H9 (cell line): ENCODE measurements around the gene NAPB. TPM values are rescaled to one million over a fixed set of nuclear protein-coding genes. Genes with fewer than 3 reads are reported as not detected.

Experiments used
- DNase-seq: peaks from one replicate; pipeline ENCODE4 v3.0.0-alpha.2; 2017
- H2AFZ ChIP-seq: one replicate; pipeline ENCODE4 v1.6.1; 2013; ENCODE audit warnings: mild to moderate bottlenecking, low read length, control low read depth, moderate library complexity
- H2AK5ac ChIP-seq: 2 replicates; pipeline ENCODE4 v1.6.1; 2013; ENCODE audit warnings: low read length, control low read depth, mixed read lengths; ENCODE audit not compliant: insufficient read length
- H2BK120ac ChIP-seq: one replicate; pipeline ENCODE4 v1.6.1; 2013; ENCODE audit warnings: low read depth, mild to moderate bottlenecking, low read length, control low read depth, inconsistent platforms; ENCODE audit not compliant: poor library complexity, severe bottlenecking
- H2BK12ac ChIP-seq: 2 replicates; pipeline ENCODE4 v1.6.1; 2013; ENCODE audit warnings: low read length, control low read depth, mixed read lengths, low read depth; ENCODE audit not compliant: insufficient read length
- H2BK15ac ChIP-seq: 2 replicates; pipeline ENCODE4 v1.6.1; 2013; ENCODE audit warnings: low read depth, low read length, control low read depth
- H2BK20ac ChIP-seq: one replicate; pipeline ENCODE4 v1.6.1; 2013; ENCODE audit warnings: low read depth, mild to moderate bottlenecking, low read length, control low read depth, inconsistent platforms; ENCODE audit not compliant: poor library complexity, severe bottlenecking
- H2BK5ac ChIP-seq: 2 replicates; pipeline ENCODE4 v1.6.1; 2013; ENCODE audit warnings: low read length, control low read depth, mixed read lengths; ENCODE audit not compliant: insufficient read length
- H3K14ac ChIP-seq: 2 replicates; pipeline ENCODE4 v1.6.1; 2013; ENCODE audit warnings: low read length, control low read depth; ENCODE audit not compliant: insufficient read depth
- H3K18ac ChIP-seq: 2 replicates; pipeline ENCODE4 v1.6.1; 2013; ENCODE audit warnings: low read depth, mild to moderate bottlenecking, mixed read lengths, low read length, control low read depth; ENCODE audit not compliant: insufficient read length
- H3K23ac ChIP-seq: 2 replicates; pipeline ENCODE4 v1.6.1; 2013; ENCODE audit warnings: low read length, control low read depth, mixed read lengths, low read depth; ENCODE audit not compliant: insufficient read length
- H3K23me2 ChIP-seq: 2 replicates; pipeline ENCODE4 v1.6.1; 2013; ENCODE audit warnings: low read depth, mild to moderate bottlenecking, mixed read lengths, low read length, control low read depth; ENCODE audit not compliant: insufficient read length, poor library complexity, severe bottlenecking
- H3K27ac ChIP-seq: 2 replicates; pipeline ENCODE4 v1.5.1; 2013; ENCODE audit warnings: low read length, control low read depth, mixed read lengths, low read depth; ENCODE audit not compliant: insufficient read length
- H3K27me3 ChIP-seq: 2 replicates; pipeline ENCODE4 v1.6.1; 2013; ENCODE audit warnings: low read length, control low read depth, inconsistent platforms; ENCODE audit not compliant: insufficient read depth
- H3K4ac ChIP-seq: 2 replicates; pipeline ENCODE4 v1.6.1; 2013; ENCODE audit warnings: low read depth, mild to moderate bottlenecking, control low read depth, inconsistent platforms, low read length, moderate library complexity
- H3K4me1 ChIP-seq: 2 replicates; pipeline ENCODE4 v1.6.1; 2013; ENCODE audit warnings: low read length, control low read depth, inconsistent platforms; ENCODE audit not compliant: insufficient read depth
- H3K4me2 ChIP-seq: 2 replicates; pipeline ENCODE4 v1.6.1; 2013; ENCODE audit warnings: low read length, control low read depth, mixed read lengths; ENCODE audit not compliant: insufficient read length, insufficient read depth
- H3K56ac ChIP-seq: 2 replicates; pipeline ENCODE4 v1.6.1; 2013; ENCODE audit warnings: low read depth, mild to moderate bottlenecking, mixed read lengths, low read length, control low read depth; ENCODE audit not compliant: insufficient read length
- H3K79me1 ChIP-seq: 2 replicates; pipeline ENCODE4 v1.6.1; 2013; ENCODE audit warnings: low read depth, mild to moderate bottlenecking, moderate library complexity, low read length, control low read depth, inconsistent platforms; ENCODE audit not compliant: insufficient read depth, poor library complexity, severe bottlenecking
- H3K79me2 ChIP-seq: 2 replicates; pipeline ENCODE4 v1.6.1; 2013; ENCODE audit warnings: low read length, control low read depth, inconsistent platforms; ENCODE audit not compliant: insufficient read depth
- H3K9ac ChIP-seq: 2 replicates; pipeline ENCODE4 v1.6.1; 2013; ENCODE audit warnings: low read length, control low read depth, mixed read lengths; ENCODE audit not compliant: insufficient read length; ENCODE audit errors: extremely low read depth
- H3K9me3 ChIP-seq: one replicate; pipeline ENCODE4 v1.6.1; 2013; ENCODE audit warnings: low read depth, low read length, inconsistent platforms; ENCODE audit not compliant: control insufficient read depth
- H3T11ph ChIP-seq: one replicate; pipeline ENCODE4 v1.6.1; 2013; ENCODE audit warnings: mild to moderate bottlenecking, low read length, control low read depth, inconsistent platforms
- H4K20me1 ChIP-seq: one replicate; pipeline ENCODE4 v1.6.1; 2013; ENCODE audit not compliant: control insufficient read depth, insufficient read length, insufficient read depth
- H4K5ac ChIP-seq: 2 replicates; pipeline ENCODE4 v1.6.1; 2013; ENCODE audit warnings: low read depth, mild to moderate bottlenecking, mixed read lengths, low read length, control low read depth; ENCODE audit not compliant: insufficient read length
- H4K8ac ChIP-seq: replicated peaks from 2 replicates; pipeline ENCODE4 v1.6.1; 2013; ENCODE audit warnings: low read length, control low read depth, mixed read lengths, low read depth; ENCODE audit not compliant: insufficient read length
- H4K91ac ChIP-seq: 2 replicates; pipeline ENCODE4 v1.6.1; 2013; ENCODE audit warnings: low read depth, mild to moderate bottlenecking, moderate library complexity, mixed read lengths, low read length, control low read depth; ENCODE audit not compliant: insufficient read length
- H3K27ac Mint-ChIP-seq, 3 experiments: 2 replicates in 2 of 3; 3 replicates in 1 of 3; pipeline ENCODE4 v1.8.0; 2020 to 2021; ENCODE audit warnings: mixed read lengths in 3 of 3, mild to moderate bottlenecking in 1 of 3, moderate library complexity in 1 of 3
- H3K27me3 Mint-ChIP-seq: 2 replicates; pipeline ENCODE4 v1.8.0; 2021; ENCODE audit warnings: low read depth, mild to moderate bottlenecking, moderate library complexity, mixed read lengths
- H3K36me3 Mint-ChIP-seq, 3 experiments: 2 replicates in 2 of 3; 3 replicates in 1 of 3; pipeline ENCODE4 v1.8.0; 2020 to 2021; ENCODE audit warnings: low read depth in 3 of 3, mixed read lengths in 3 of 3; ENCODE audit not compliant: insufficient read depth in 1 of 3
- H3K4me1 Mint-ChIP-seq, 2 experiments: 2 replicates each; pipeline ENCODE4 v1.8.0; 2020; ENCODE audit warnings: mixed read lengths in 2 of 2
- H3K4me3 Mint-ChIP-seq, 2 experiments: 2 replicates in 1 of 2; 3 replicates in 1 of 2; pipeline ENCODE4 v1.8.0; 2020 to 2021; ENCODE audit warnings: mild to moderate bottlenecking in 2 of 2, mixed read lengths in 2 of 2, moderate library complexity in 1 of 2
- H3K9me3 Mint-ChIP-seq, 2 experiments: 2 replicates in 1 of 2; 3 replicates in 1 of 2; pipeline ENCODE4 v1.8.0; 2020; ENCODE audit warnings: mild to moderate bottlenecking in 2 of 2, mixed read lengths in 2 of 2, moderate library complexity in 1 of 2
- CTCF ChIP-seq: fragments of 200-600 bp; sonication (generic); conservative IDR thresholded peaks from 3 replicates; pipeline ENCODE4 v1.8.0; 2021; ENCODE audit warnings: antibody characterized with exemption, mild to moderate bottlenecking
- WGBS: extraction: QIAGEN DNeasy Blood & Tissue Kit; methylation state at CpG from one replicate; pipeline ENCODE4 v1.1.7; 2013; ENCODE audit warnings: missing lambda C conversion rate, low lambda C conversion rate, mixed read lengths; ENCODE audit not compliant: insufficient read length; ENCODE audit errors: extremely low coverage; 5-methylcytosine and 5-hydroxymethylcytosine counted together
- total RNA-seq: library from RNA; stranded (reverse); gene quantifications from 2 replicates; pipeline ENCODE4 v1.2.1, GENCODE V29; 2021

Gene NAPB
- total RNA-seq, 1 experiment from 2014 or later = 10.4 TPM

GRCh38 chr20:23414526-23415188 lies 6.6 kb downstream of the NAPB start:
- no peak overlapping the region for H2BK20ac ChIP-seq
- no peak overlapping the region for H3K4ac ChIP-seq
- H3K79me2 ChIP-seq = peaks cover 15% of the 10 kb centered on the region; the same call in 1 of the 2 replicates
- no peak overlapping the region for H3K23ac ChIP-seq
- Mint-ChIP-seq H3K4me3 (no peak overlapping the region), H3K27ac (no peak overlapping the region; a peak in 1 of 7 replicates), H3K27me3 (no peaks in the 10 kb centered on the region), H3K9me3 (no peaks in the 10 kb centered on the region), H3K36me3 (peaks cover 0 to 6% (median 0%) of the 10 kb centered on the region in 3 experiments; a peak in 2 of 7 replicates), H3K4me1 (peaks cover 16 to 26% of the 10 kb centered on the region in 2 experiments)
- no peaks in the 10 kb centered on the region for H4K20me1 ChIP-seq
- no peak overlapping the region for H2BK120ac ChIP-seq
- no peak overlapping the region for H2BK15ac ChIP-seq
- H4K8ac ChIP-seq = no peak overlapping the region
- no peaks in the 10 kb centered on the region for H3K27me3 ChIP-seq
- H3K9me3 ChIP-seq = no peaks in the 10 kb centered on the region
- H3K4me1 ChIP-seq = no peaks in the 10 kb centered on the region; the same call in 1 of the 2 replicates
- no peak overlapping the region for H2AK5ac ChIP-seq
- WGBS = no CpG with 5 or more reads among the region's 1 CpG
- peaks cover 8% of the 10 kb centered on the region for H3K79me1 ChIP-seq
- H2BK12ac ChIP-seq = no peak overlapping the region
- H3K9ac ChIP-seq = no peak overlapping the region
- TF ChIP-seq CTCF = no peak
- no peaks in the 10 kb centered on the region for H3K23me2 ChIP-seq
- no peak overlapping the region for H3K14ac ChIP-seq
- no peak overlapping the region for H4K5ac ChIP-seq
- no peak overlapping the region for H2AFZ ChIP-seq
- H3T11ph ChIP-seq = no peak overlapping the region
- no peak overlapping the region for H3K27ac ChIP-seq
- H3K18ac ChIP-seq = no peak overlapping the region
- no peak overlapping the region for H3K4me2 ChIP-seq
- no peak overlapping the region for H3K56ac ChIP-seq
- H4K91ac ChIP-seq = no peak overlapping the region
- H2BK5ac ChIP-seq = no peak overlapping the region
- no peak for DNase-seq
